ENCODE data around the gene PCNX3.

PCNX3 gene

DNA sequence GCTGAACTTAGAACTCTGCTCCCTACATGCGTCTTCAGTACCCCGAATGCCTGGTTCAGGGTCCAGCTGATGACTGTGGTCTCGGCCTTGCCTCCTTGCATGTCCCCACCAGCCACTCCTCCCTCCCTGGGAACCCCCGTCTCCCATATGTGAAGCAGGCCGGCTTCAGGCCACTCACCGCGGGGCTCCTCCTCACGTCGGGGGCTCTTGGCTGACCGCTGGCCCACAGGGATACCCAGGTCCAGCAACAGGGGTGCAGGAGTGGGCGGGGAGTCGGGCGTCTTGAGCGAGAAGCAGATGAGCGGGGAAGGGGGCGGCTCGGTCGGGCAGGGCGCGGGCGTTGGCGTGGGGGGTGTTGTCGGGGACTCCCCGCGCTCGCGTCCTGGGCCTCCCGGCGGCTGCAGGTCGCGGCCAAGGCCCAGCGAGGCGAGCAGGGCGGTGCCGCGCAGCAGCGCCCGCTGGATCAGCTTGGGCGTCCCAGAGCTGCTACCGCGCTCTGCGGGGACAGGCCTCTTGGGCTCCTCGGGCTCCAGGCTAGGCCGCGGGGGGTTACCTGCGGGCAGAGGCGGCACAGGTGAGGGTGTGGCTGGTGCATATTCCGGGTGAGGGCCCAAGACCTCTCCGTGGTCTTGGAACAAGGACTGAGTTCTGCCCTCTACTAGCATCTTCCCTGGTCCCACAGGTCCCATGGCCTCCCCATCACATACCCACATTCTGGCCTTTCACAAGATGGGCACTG is 16.2 kb upstream of the PCNX3 start:
- DNase-seq (ENCODE audit: low spot score): no peak

DNA sequence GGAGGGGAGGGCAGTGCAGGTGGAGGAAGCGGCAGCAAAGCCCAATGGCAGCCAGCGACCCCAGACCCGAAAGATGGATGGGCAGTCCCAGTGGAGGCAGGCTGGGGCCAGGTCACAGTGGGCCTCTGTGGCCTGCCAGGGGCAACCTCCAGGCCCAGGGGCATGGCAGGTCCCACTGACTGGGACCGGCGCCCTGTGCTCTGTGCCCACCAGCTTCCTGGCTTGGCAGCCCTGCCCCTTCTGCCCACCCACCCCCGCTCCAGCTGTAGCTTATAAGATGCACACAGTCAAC is 15.7 kb upstream of the PCNX3 start:
- no peak for DNase-seq (ENCODE audit: low spot score)

DNA sequence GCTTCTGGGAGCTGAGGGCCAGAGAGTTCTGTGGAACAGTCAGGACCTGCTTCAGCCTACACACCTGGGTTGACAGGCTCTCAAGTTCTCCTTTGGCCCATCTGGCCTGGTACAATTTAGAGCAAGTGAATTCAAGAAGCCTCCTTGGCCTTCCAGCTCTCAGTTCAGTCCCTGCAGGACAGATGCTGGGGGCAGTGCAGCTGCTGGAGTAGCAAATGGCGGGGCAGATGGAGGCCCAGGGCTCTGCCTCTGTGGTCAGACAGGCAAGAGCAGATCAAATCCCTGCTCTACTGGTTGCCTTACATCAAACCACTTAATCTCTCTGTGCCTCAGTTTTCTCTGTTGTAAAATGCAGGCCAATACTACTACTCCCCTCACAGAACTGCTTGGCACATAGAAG is 11.3 kb upstream of the PCNX3 start:
- no peak for DNase-seq (ENCODE audit: low spot score)

DNA sequence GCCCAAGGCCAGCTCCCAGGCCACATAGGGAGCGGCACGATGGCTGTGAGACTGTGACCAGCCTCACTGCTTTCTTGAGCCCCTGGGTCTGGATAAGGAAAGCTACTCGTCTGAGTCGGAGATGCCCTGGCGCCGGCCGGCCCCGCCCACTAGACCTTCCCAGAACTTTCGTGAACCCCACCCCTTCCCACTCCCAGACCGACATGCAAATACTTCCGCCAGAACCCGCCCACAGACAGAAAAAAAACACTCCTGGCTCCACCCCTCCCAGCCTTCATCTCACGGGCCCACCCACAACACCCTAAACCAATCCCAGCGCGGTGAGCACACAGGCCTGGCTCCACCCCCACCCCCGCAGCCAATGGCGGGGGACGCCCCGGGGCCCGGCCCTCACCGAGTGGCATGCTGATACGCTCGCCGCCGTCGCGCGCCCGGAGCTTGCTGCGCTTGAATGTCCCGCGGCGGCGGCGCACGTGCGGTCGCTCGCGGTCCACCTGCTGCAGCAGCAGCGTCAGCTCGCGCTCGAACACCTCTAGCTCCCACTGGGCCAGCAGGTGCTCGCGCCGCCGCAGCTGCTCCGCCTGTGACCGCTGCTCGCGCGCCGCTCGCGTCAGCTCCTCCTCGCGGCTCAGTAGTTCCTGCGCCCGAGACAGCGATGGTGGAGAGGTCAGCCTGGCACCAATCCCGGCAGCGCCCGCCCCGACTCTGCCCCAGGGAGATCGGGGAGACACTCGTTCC is 8.5 kb upstream of the PCNX3 start:
- DNase-seq (ENCODE audit: low spot score): no peak

DNA sequence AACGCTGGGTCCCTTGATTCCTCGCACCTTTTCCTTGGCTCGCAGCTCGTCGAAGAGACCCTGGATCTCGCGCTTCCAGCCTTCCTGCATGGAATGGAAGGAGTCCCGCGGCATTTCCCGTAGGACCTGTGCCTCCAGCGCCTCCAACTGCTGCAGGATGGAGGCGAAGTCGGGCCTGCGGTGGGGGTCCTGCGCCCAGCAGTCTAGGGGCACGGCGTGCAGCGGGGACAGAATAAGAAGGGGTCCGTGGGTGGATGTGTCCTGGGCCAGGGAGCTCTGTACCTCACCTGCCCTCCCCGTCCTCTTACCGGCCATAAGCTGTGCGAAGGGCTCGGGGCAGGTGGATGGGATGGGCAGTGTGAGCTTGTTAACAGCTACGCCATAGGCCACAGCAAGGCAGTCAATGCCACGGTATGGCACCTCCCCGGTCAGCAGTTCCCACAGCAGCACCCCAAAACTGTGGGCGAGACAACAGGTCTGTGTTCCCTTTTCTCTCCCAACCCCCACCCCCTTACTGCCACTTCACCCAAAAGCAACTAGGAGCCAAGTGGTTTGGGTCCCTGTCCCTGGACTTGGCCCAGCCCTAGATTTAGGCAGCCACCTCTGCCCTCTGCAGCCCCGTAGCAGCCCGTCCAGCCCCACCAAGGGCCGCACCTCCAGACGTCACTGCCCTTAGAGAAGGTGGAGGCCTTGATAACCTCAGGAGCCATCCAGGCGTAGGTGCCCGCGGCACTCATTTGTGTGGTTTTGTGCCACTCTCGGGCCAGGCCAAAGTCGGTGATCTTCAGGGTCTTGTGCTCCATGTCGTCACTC is 7.8 kb upstream of the PCNX3 start:
- DNase-seq (ENCODE audit: low spot score): no peak

DNA sequence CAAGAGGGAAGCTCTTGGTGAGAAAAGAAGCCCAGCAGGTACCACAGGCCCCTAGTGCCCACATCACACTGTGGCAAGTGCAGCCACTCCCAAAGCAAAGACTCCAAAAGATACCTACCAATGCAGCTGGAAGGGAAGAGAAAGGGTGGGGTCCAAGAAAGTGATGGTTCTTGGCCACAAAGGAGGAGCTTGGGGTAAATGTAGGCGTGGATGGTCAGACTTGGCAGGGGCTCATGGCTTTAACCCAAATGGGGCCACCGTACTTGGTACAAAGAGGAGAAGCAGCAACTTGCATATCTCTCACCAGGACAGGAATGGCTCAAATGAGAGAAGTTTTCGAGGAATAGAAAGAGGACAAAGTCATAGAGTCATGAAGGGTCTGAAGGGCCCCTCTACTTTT is 6.3 kb upstream of the PCNX3 start:
- DNase-seq (ENCODE audit: low spot score): no peak

DNA sequence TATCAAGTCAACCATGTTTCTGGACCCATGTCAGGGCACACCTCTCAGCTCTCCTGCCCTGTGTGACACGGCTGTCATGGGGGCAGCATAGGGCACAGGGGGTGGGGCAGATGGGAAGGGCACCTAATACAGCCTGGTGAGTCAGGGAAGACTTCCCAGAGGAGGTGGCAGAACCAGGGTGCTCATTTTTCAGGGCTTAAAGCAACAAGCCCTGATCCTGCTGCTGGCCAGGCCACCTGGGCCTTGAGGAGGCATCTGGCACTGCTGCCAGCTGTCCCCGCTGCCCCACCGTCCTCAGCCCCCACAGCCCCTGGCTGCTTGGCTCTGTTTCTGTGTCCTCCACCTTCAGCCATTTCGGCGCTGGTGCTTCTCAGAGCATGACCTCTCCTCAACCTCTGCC is 5.9 kb upstream of the PCNX3 start:
- no peak for DNase-seq (ENCODE audit: low spot score)

DNA sequence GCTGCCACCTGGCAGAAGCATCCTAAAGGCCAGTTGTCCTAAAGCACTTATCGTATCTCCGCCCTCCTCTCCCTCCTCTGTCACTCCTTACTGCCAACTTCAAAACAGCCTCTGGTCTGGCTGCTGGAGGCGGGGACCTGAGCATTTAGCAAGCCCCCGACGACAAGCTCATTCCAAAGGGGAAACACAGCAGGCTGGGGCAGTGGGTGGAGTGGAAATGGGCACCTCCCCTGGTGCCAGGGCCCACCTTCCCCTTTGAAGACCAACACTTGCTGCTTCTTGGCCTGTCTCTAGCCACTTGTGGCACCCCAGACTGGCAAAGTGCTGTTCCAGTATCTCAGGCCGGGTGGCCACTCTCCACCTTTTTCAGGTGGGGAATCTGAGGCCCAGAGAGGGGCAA is 5.2 kb upstream of the PCNX3 start:
- DNase-seq (ENCODE audit: low spot score): no peak

DNA sequence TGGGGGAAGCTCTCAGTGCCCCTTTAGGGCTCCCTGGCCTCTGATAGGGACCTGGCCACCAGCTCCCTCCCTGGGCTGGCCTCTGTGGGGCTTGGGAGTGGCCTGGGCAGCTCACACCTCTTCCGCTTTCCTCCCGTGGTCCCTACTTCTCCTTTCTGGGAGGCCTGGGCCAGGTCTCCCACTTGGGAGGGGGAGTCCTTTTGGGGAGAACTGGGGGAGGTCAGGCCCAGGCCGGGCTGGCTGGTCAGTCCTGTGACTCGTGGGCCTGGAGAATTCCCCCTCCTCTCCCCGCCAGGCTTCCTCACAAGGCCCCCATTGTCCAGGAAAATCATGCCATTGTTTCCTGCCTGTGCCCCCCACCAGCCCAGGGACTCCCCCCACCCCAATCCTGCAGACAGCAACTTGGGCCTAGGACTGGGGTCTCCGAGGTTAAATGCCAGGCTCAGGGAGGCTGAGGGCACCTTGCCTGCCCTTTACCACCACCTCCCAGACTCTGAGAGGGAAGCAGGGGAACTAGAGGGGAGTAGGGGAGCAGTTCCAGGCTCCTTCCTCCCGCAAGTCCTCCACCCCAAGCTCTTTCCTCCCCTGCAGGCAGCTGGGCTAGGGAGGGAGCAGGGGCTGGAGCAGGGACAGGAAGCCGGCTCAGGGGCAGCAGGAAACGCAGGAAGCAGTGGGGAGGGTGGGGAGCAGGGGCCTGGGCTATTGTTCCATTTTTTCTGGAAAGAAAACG is 4.4 kb upstream of the PCNX3 start:
- no peak for DNase-seq (ENCODE audit: low spot score)

DNA sequence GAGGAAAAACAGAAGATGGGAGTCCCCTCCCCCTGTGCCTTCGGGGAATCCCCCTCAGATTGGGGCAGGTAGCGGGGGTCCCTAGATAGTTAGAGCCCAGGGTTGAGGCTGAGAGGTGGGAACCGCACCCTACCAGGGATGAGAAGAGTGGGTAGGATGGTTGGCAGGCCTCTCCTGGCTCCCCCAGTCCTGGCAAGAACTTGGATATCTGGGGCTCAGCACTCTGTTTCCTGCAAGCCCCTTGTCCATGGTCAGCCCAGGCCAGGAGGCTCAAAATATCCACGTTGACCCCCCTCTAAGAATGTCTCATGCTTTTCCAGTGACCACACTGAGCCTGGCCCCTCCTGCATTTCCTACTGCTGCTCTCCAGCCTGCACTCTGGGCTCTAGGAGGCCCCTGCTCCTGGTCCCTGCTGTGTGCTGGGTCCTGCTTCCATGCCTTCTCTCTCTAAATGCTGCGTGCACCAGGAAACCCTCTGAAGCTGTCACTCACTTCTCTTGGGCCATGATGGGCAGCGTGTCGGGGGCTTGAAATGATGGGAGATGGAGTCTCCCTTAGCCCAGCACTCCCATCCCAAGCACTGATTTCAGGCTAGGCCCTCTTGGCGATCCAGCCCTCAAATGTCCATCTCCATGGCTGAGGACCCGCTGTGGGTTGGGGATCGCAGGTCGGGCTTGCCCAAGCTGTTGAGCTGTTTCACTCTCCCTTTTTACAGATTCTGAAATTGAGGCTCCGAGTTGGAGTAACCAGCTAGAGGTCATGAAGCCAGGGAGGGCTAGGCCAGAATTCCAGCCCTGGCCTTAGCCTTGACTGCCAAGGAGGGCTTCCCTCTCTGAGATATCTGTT is 3.6 kb upstream of the PCNX3 start:
- no peak for DNase-seq (ENCODE audit: low spot score)

DNA sequence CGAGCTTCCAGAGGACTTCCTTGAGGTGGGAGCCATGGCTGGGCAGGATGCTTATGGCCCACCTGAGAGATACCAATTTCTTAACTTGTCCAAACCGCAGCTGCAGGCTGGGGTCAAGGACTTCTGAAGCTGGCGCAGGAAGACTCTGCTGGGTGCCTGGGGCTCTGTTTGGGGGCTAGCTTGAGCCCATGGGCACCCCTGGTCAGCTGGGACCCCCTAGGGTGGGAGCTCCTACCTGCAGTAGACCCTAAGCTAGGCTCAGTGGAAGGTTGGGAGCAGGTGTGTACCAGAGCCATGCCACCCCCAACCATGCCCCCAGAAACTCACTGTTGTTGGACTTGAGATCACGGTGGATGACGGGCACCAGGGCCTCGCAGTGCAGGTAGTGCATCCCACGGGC is 2.9 kb upstream of the PCNX3 start:
- no peak for DNase-seq (ENCODE audit: low spot score)

DNA sequence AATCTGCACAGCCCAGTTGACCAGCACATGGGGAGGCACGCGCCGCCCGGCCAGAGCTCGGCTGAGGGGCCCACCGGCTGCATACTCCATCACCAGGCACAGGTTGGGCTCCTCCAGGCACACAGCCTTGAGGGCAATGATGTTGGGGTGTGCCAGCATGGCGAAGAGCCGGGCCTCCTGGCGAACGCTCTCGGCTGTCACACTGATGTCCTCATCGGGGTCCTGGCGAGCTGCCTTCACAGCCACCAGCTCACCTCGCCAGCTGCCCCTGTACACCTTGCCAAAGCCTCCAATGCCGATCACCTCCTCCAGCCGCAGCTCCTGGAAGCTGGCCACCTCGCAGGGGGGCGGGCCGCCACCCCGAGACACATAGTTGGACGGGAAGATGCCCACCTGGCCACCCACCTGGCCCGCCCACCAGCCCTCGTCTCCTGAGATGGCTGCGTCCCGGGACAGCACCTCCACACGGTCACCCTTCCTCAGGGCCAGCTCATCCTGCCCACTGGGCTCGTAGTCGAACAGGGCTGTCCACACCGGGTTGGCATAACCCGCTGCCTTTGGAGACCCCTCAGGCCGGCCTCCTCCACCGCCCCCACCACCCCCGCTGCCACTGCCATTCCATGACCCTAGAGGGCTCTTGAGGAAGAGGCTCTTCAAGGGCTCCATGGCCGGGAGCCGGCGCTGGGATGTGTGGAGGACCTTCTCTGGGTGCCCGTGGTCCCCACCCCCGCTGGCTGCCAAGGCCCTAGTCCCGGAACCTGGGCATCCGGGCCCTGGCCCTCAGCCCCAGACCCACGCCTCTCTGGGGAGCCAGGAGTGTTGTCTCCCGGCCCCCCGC is 2.3 kb upstream of the PCNX3 start:
- no peak for DNase-seq (ENCODE audit: low spot score)

DNA sequence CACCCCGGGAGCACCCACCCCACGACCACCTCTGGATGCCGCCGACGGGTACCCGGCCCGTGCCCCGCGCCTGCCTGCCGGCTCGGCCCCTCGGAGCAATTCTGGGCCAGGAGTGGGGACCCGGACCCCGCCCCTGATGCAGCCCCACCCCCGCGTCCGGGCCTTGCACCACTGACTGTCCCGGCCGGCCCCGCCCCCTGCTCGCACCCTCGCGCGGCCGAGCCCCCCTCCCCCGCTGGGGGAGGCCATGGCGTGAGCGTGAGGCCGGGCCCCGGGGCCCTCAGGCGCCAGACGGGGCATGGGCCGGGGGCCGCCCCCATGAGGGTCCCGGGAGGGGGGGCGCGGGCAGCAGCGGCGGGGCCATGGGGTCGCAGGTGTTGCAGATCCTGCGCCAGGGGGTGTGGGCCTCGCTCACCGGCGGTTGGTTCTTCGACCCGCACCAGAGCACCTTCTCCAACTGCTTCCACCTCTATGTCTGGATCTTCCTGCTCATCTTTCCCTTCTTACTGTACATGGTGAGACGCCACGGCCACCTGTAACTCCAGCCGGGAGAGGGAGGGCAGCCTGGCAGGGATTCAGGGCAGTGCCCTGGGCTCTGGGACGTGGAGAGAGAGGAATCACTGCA is 486 bp downstream of the PCNX3 start:
- DNase-seq (ENCODE audit: low spot score): peak; percentile 61

DNA sequence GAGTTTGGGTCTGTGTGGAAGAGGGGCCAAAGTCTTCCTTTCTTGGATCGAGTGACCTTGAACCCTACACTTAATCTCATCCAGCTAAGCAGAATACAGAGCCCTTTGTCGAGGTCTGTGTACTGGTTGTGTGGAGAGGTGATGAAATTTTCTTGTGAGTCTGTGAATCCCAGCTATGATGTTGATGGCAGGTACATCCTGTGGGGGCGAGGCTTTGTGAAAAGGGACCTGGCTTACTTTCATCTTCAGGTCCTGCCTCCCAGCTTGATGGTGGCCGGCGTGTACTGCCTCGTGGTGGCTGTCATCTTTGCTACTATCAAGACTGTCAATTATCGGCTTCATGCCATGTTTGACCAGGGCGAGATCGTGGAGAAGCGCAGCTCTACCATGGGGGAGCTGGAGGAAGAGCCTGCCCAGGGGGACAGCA is 1.0 kb downstream of the PCNX3 start:
- no peak for DNase-seq (ENCODE audit: low spot score)

DNA sequence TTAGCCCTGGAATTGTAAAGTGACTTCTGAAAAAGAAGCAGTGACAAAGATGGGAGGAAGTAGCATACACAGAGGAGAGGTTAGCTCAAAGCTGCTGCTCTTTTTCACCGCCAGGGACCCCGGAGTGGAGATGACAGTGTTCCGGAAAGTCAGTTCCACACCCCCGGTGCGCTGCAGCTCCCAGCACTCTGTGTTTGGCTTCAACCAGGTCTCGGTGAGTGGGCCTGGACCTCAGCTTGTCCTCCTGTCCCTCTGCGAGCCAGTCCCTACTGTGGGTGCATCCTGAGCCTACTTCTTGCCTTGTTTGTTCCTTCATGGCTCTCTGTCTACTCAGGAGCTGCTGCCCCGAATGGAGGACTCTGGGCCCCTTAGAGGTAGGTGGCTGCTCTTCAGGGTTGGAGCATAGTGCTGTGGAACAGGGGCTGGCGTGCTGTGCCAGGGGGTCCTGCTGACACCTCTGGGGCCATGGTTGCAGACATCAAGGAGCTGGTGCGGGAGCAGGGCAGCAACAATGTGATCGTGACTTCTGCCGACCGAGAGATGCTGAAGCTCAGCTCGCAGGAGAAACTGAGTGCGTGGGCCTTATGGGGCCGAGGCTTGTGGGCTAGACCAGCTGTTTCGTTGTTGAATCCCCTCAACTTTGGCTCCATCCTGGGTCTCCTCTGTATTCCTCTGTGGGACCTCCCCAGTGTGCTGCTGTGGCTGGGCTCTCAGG is 1.7 kb downstream of the PCNX3 start:
- no peak for DNase-seq (ENCODE audit: low spot score)

DNA sequence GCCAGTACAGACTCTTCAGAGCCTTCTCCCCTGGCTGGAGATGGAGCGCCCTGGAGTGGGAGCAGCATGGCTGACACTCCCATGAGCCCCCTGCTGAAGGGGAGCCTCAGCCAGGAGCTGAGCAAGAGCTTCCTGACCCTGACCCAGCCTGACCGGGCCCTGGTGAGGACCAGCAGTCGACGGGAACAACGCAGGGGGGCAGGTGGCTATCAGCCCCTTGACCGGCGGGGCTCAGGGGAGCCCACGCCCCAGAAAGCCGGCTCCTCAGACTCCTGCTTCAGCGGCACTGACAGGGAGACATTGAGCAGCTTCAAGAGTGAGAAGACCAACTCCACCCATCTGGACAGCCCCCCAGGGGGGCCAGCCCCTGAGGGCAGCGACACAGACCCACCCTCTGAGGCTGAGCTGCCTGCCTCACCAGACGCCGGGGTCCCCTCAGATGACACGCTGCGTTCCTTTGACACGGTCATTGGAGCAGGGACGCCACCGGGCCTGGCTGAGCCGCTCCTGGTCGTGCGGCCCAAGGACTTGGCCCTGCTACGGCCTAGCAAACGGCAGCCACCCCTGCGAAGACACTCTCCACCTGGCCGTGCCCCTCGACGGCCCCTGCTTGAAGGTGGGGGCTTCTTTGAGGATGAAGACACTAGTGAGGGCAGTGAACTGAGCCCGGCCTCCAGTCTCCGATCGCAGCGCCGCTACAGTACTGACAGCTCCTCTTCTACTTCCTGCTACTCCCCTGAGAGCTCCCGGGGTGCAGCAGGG is 2.6 kb downstream of the PCNX3 start:
- no peak for DNase-seq (ENCODE audit: low spot score)

DNA sequence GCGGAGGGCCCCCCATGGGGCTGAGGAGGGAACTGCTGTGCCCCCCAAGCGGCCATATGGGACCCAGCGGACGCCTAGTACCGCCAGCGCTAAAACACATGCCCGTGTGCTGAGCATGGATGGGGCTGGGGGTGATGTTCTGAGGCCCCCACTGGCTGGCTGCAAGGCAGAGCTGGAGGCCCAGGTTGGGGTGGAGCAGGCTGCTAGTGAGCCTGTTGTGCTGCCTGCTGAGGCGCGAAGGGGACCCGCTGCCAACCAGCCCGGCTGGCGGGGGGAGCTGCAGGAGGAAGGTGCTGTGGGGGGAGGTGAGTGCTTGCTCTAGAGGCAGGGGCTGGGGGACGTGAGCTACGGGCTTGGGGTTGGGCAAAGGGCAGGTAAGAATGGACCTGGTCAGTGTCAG is 3.2 kb downstream of the PCNX3 start:
- no peak for DNase-seq (ENCODE audit: low spot score)

DNA sequence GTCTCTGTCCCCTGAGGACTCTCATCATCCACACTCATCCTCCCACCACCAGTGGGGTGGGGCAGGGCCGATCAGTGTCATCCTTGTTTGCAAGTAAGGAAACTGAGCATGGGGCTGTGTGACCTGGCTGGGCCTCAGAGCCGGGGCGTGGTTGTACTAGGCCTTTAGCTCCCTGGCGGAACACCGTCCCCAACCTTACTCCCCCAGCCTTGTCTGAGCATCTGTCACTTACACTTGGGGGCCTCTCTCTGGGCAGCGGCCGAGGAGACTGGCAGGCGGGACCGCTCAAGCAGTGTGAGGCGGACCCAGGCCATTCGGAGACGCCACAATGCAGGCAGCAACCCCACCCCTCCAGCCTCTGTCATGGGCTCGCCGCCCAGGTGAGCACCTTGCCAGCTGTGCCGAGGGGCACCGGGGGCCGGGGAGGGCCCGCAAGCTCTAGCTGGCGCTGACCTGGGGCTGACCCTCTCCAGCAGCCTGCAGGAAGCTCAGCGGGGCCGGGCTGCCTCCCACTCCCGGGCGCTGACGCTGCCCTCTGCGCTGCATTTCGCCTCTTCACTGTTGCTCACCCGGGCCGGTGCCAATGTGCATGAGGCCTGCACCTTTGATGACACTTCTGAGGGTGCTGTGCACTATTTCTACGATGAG is 3.8 kb downstream of the PCNX3 start:
- DNase-seq (ENCODE audit: low spot score): no peak

Data from HuH-7 (cell line).